Sigmoid colon (tissue), 4 donors: ENCODE measurements around the gene EVC.

Experiments used
- POLR2A ChIP-seq, 2 donors: fragments of 450-650 bp; IDR thresholded peaks; one replicate each; pipeline ENCODE4 v1.6.1; 2016; ENCODE audit warnings: antibody characterized with exemption in 2 of 2, mild to moderate bottlenecking in 2 of 2, moderate library complexity in 2 of 2
- POLR2AphosphoS5 ChIP-seq, 4 donors: sonication (generic); formaldehyde crosslinking; IDR thresholded peaks; one replicate each; pipeline ENCODE4 v1.6.1; 2017; ENCODE audit warnings: antibody characterized with exemption in 4 of 4
- TF ChIP-seq, protein P1 (sequence below), 4 experiments: fragments of 450-650 bp in 3 of 4; fragments of 200-600 bp in 1 of 4; IDR thresholded peaks; one replicate each; pipeline ENCODE4 v1.5.1; 2016 to 2019; ENCODE audit warnings: antibody characterized with exemption in 4 of 4, mild to moderate bottlenecking in 3 of 4, moderate library complexity in 2 of 4

DNA sequence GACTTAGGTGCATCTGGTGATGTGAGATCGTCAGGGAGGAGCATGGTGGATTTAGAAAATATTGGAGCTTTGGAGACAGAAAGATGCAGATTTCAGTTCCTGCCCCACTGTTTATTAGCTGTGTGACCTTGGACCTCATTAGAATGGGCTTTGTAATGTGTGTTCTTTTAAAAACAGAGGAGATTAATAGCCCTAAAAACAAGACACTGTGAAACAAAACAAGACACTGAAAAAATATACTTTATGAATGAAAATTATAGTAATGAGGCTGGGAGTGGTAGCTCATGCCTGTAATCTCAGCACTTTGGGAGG lies 79.5 kb downstream of the EVC start:
- no peak for TF ChIP-seq POLR2A (IDR thresholded peaks at IDR 0.05)
- TF ChIP-seq, protein P1, sequence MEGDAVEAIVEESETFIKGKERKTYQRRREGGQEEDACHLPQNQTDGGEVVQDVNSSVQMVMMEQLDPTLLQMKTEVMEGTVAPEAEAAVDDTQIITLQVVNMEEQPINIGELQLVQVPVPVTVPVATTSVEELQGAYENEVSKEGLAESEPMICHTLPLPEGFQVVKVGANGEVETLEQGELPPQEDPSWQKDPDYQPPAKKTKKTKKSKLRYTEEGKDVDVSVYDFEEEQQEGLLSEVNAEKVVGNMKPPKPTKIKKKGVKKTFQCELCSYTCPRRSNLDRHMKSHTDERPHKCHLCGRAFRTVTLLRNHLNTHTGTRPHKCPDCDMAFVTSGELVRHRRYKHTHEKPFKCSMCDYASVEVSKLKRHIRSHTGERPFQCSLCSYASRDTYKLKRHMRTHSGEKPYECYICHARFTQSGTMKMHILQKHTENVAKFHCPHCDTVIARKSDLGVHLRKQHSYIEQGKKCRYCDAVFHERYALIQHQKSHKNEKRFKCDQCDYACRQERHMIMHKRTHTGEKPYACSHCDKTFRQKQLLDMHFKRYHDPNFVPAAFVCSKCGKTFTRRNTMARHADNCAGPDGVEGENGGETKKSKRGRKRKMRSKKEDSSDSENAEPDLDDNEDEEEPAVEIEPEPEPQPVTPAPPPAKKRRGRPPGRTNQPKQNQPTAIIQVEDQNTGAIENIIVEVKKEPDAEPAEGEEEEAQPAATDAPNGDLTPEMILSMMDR (IDR thresholded peaks at IDR 0.05): no peak
- no peak for TF ChIP-seq POLR2AphosphoS5 (IDR thresholded peaks at IDR 0.05)
